Stimulated activated CD4-positive, alpha-beta T cell treated with anti-CD3 and anti-CD28 coated beads, TNF-alpha, amount 100 ng/mL, for 24 hours (primary cell): ENCODE data around the gene HSPG2.
A peak's percentile ranks its signal among the peaks of the same experiment; 100 is the strongest.
"Not testable (repeated sequence)": the region's sequence is repeated elsewhere in the genome, so short reads cannot be mapped to it uniquely, and the experiment has no call there.

ENCODE experiments used
- DNase-seq, 3 experiments: peaks; one replicate each; pipeline ENCODE4 v3.0.0-alpha.2; 2020; ENCODE audit warnings: low read depth in 3 of 3

The HSPG2 gene

DNA sequence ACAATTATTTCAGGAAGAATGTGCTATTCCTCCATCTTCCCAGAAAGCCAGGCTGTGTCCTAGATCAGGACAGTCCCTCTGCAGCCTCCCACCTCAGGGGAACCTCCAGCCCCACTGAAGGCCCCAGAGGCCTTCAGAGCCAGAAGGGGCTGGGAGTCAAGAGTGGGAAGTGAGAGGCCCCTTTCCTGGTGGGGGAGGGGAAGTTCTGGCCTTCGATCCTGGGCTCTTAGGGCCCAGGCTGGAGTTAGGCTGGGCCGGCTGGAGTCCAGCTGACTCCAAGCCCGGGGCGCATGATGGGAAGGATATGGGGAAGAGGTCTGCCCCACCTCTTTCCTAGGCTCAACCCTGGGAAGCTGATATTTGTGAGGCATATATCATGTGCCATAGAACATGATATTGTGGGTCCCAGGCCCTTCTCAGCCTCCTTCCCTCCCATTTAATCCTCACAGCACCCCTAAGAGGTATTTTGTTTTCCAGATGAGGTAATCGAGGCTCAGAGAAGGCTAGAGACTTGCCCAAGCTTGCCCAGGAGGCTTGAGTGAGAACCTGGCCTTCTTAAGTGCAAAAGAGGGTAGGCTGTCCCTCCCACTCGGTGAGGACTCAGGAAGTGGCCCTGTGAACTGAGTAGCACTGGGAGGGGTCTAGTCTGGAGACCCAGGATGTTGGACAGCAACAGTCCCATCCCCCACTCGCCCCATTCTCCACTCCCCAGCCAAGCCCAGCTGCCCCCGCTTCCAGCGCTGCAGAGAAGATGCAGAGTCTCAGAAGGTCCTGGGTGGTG, 18.6 kb upstream of the HSPG2 start:
- DNase-seq: no peak

DNA sequence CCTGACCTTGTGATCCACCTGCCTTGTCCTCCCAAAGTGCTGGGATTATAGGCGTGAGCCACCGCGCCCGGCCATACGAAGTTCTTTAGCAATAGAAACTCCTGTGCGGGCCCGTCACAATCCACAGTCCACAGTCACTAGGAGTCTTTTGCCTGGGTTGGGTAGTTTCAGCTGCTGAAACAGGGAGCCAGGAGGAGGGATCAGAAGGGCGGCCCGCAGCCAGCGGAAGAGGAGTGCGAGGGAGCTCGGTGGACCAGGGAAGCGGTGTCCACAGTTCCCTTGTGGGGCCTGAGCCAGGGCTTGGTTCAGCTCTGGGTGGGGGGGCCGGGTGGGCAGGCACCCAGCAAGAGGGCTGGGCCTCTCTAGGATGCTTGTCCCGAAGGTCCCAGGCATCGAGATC, 17.9 kb upstream of the HSPG2 start:
- no peak for DNase-seq

- no peak for DNase-seq
Observed at GRCh38 chr1:21952786-21953520, 15.8 kb upstream of the HSPG2 start.

GRCh38 chr1:21951226-21951870, 14.2 kb upstream of the HSPG2 start:
- no peak for DNase-seq

DNA sequence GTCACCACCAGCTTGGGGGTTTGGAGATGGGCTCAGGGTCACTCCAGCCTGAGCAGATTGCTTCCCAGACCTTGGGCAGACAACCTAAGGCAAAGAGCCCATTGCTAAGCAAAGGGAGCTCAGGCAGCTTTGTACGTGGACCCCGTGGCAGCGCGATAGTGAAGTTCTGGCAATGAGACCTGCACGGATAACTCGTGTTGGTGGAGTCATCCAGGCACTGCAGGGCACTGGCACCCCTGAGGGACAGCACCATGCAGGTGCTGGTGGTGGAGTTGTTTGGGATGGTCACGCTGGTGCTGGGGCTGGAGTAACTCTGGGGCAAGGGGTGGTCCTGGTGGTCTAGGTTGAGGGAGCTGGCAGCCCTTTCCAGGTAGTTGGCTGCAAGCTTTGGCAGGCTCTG, 13.6 kb upstream of the HSPG2 start:
- DNase-seq: no peak

DNA sequence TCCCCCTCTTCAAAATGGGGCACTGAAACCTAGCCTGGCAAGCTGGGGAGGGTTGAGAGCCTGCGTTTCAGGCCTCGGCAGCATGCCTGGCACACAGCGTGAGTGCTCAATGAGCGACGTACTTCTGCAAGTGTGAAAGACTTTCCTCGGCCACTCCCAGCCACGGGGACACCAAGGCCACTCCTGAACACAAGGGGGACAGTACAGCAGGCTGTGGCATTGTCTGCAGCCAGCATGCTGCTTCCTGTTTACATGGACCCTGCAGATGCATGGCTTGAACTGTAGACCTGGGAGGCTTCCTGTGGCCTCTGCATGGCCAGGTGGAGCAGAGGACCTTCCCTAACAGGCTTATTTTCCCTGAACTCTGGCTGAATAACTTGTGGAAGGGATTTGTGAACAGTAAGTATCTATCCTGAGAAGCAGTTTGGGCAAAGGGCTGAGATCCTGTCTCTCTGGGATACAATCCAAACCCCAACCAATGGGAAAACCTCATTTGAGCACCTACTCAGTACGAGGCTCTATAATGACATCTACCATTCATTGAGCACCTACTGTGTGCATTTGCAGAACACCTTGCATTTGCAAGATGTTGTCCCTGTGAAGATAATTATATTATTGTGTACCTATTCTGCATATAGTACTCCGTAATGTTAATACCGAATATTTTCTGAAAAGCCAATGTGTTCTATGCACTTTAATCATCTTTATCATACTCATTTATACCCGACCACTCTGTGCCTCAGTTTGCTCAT, 9.9 kb upstream of the HSPG2 start:
- no peak for DNase-seq

- DNase-seq: no peak
Observed at GRCh38 chr1:21944733-21945073, 7.6 kb upstream of the HSPG2 start.

DNA sequence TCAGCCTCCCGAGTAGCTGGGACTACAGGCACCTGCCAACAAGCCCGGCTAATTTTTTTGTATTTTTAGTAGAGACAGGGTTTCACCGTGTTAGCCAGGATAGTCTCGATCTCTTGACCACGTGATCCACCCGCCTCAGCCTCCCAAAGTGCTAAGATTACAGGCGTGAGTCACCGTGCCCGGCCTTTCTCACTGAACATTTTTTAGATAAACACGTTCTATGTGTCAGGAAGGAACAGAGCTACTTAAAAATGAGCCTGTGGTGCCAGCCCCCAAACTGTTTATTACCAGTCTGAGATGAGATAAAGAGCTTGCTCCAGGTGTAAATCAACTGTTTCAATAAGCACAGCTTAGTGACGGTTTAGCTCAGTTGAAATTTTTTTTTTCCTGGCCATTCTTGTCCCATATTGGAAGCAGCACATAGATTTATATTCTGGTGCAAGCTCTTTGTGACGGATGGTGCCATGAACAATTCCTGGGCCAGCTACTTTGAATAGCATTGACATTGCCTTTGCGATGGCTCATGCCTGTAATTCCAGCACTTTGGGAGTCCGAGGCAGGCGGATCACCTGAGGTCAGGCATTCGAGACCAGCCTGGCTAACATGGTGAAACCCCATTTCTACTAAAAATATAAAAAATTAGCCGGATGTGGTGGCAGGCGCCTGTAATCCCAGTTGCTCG, 6.0 kb upstream of the HSPG2 start:
- not testable (repeated sequence) for DNase-seq

- DNase-seq: no peak
Observed at GRCh38 chr1:21942464-21942863, 5.4 kb upstream of the HSPG2 start.

DNA sequence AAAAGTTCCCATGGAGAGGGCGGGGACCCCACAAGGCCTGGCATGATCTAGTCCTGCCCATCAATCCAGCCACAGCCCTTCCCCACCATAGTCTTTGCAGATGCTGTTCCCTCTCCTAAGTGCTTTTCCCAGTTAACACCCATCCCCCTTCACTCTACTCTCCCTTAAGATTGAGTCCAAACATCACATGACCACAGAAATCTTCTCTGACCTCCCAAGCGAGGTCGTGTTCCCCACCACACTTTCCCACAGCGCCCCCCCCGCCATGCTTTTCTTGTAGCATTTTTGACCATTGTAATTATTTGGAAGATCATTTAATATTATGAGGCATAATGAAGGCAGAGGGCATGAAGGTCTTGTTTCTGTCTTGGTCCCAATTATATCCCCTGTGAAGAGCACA, 4.3 kb upstream of the HSPG2 start:
- DNase-seq: no peak

GRCh38 chr1:21940492-21940891, 3.4 kb upstream of the HSPG2 start:
- no peak for DNase-seq

GRCh38 chr1:21939650-21940374, 2.7 kb upstream of the HSPG2 start:
- DNase-seq: no peak

GRCh38 chr1:21938732-21939538, 1.8 kb upstream of the HSPG2 start:
- no peak for DNase-seq

GRCh38 chr1:21937372-21938121, 437 bp upstream of the HSPG2 start:
- peak; percentile 31 to 58 (median 44) for DNase-seq

GRCh38 chr1:21936366-21937031, 611 bp downstream of the HSPG2 start:
- DNase-seq: no peak

- no peak for DNase-seq
Observed at GRCh38 chr1:21935891-21936365, 1.2 kb downstream of the HSPG2 start.

- DNase-seq: no peak
Observed at GRCh38 chr1:21935393-21935804, 1.7 kb downstream of the HSPG2 start.

DNA sequence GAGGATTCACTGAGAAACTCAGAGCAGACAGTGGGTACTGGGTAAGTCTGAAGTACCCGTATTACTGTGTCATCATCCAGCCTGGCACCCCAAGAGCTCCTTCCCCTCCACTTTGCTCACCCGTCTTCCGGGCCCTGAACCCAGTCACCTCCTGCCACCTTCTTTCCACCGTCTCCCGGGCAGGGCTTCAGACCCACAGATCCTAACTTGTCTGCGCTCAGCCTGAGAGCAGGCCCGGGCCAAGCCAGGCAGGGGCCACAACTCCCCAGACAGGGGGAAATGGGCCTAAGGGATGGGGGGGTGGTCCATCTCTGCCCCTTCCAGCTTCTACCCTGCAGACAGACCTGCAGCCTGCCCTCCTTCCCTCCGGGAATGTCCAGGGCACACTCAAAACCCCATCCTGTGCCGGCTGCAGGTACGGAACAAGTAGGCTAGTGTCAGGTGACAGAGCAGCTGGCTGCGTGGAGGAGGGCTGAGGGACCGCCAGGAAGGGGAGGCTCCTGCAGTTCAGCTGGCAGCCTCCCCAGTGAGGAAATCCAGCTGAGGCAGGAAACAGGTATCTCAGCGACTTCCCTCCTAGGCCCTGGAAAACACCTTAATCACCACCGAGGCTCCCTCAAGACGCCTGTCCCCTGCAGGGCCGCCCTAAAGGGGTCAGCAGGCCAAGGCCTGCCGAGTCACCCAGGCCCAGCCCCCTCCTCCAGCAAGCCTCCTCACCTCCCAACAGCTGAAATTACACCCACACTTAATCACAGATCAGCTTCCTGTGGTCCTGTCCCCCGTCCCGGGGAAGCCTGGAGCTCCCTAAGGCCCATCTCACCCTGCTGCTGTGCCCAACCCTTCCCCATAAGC, 3.5 kb downstream of the HSPG2 start:
- no peak for DNase-seq
